HG03558 (cell line): ENCODE results near the gene C20orf96.
"Not testable (repeated sequence)": the region's sequence is repeated elsewhere in the genome, so short reads cannot be mapped to it uniquely, and the experiment has no call there.

ENCODE experiments used
- ATAC-seq: cut with Tn5 transposase; IDR thresholded peaks from one replicate; pipeline ENCODE4 v1.9.1; 2021; ENCODE audit warnings: moderate number of reproducible peaks; ENCODE audit not compliant: unreplicated experiment; ENCODE audit errors: extremely low read depth

C20orf96 gene

GRCh38 chr20:286508-286907 lies 4.0 kb downstream of the C20orf96 start:
- ATAC-seq = no peak

GRCh38 chr20:284172-284571 lies 6.4 kb downstream of the C20orf96 start:
- no peak for ATAC-seq

DNA sequence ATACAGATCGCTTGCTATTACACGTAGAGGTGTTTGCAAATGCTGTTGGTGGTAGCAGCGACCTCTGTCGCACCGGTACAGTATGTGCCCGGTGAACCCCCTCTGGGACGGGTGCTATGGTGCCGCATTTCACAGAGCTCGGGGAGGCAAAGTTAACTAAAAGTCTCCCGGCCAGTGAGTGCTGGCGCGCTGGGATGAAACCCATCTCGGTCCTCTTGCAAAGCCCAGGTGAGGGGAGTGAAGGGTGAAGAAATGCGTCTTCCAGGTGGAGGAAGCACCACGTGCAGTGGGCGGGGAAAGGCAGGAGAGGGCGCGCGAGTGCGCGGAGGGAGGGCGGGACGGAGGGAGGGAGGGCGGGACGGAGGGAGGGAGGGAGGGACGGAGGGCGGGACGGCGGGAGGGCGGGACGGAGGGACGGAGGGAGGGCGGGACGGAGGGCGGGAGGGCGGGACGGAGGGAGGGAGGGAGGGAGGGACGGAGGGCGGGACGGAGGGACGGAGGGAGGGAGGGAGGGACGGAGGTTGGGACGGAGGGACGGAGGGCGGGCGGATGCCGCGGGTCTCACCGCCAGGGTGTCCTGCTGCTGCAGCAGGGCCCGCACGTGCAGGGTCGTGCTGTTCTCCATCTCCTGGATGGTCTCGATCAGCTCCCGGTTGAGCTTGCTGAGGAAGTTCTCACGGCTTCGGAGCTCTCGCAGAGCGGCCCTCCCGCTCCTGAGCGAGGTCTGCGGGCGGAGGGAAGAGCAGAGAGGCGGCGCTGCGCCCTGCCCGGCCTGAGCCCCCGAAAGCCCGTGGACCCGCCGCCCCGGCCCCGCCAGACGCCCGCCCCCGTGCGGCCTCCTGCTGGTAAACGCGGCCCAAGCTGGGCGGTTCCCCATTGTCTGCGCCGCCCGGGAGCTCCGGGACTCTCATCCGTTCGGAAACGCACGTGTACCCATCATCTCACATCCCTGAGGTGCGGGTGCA lies 11.7 kb downstream of the C20orf96 start:
- no peak for ATAC-seq

DNA sequence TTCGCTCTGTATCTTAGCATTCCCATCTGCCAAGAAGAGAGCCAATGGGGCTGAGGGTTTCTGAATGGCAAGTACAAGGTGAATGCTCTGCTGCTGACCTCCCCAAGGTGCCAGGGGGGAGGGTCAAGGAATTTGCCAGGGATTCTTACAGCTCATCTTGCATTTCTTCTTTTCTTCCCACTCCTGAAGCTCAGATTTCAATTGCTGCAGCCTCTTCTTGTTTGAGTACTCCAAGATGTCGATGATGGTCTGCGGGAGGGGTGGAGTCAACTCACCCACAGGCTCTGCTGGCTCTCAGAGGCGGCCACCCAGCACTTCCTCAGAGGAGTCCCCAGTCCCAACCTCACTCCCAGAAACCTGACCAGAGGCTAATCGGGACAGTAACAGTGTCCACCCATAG lies 12.4 kb downstream of the C20orf96 start:
- ATAC-seq = no peak

DNA sequence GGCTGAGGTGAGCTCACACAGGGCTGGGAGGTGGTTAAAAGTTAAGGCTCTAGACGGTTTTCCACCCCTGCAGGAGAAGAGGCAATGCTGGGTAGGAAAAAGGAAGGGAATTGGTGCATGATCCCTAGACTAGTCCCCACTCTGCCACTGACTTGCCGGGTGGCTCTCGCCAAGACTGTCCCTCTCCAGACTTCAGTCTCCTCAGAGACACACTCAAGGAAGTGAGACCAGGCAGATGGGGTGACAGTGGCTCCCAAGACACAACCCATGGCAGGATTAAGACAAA lies 13.1 kb downstream of the C20orf96 start:
- no peak for ATAC-seq

- ATAC-seq = no peak
Measured at GRCh38 chr20:276620-277495, 13.7 kb downstream of the C20orf96 start.

DNA sequence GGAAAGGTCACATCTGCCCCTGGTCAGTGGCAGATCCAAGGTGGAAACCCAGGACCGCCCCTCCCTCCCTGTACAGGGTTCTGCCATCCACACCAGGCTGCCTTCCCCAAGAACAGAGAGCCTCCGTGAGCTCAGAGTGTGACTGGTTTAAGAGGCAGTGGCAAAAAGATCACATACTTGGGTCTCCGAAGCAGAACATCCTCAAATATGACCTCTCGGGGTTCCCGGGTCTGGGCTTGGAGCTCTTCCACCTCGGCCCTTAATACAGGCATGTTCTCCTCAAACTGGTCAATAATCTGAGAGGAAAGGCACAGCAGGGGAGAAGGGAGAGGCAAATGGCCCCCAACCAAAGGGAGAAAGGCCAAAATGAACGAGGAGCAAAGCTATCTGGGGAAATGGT lies 14.8 kb downstream of the C20orf96 start:
- no peak for ATAC-seq

DNA sequence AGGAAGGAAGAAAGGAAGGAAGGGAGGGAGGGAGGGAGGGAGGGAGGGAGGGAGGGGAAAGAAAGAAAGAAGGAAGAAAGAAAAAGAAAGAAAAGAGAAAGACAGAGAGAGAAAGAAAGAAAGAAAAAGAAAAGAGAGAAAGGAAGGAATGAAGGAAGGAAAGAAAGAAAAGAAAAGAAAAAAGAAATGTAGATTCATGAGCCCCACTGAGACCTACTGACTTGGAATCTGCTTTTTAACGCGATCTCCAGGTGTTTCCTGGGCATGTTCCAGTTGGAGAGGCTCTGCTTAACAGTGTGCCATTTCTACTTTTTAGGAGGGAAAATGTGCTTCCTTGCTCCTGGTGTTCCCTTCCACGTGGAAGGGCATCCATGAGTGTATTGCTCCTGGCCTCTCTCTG lies 16.7 kb downstream of the C20orf96 start:
- no peak for ATAC-seq

DNA sequence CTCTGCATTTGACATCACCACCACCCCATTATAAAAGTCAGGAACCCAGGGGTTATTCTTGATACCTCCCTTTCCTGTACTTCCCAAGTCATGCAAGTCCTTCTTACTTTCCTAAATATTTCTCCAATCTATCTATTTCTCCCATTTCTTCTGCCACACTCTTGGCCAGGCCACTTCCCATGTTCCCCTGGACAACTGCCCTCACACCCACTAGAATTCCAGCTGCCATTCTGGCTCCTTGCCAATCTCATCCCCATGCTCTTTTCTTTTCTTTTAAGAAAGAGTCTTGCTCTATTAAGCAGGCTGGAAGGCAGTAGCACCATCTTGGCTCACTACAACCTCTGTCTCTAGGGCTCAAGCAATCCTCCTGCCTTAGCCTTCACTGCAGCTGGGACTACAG lies 17.8 kb downstream of the C20orf96 start:
- no peak for ATAC-seq

GRCh38 chr20:271528-271927 lies 19.0 kb downstream of the C20orf96 start:
- ATAC-seq = no peak

DNA sequence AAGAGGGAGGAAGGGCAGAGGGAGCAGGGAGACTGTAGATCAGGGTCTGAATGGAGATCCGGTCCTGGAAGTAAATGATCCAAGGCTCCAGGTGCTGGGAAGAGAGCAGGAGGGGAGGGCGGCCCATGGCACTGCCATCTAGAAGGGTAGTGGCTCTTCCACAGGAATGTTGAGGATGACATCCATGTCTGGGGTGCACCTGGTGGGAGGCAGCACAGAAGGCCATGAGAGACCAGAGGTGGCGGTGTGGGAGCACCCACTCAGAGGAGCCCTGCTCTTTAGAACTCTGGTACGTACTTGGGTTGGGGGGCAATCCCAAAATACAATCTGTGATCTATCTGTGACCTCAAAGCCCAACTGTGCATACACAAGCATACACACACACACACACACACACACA lies 19.5 kb downstream of the C20orf96 start:
- no peak for ATAC-seq

- ATAC-seq = no peak
Measured at GRCh38 chr20:270517-270916, 20.0 kb downstream of the C20orf96 start.

DNA sequence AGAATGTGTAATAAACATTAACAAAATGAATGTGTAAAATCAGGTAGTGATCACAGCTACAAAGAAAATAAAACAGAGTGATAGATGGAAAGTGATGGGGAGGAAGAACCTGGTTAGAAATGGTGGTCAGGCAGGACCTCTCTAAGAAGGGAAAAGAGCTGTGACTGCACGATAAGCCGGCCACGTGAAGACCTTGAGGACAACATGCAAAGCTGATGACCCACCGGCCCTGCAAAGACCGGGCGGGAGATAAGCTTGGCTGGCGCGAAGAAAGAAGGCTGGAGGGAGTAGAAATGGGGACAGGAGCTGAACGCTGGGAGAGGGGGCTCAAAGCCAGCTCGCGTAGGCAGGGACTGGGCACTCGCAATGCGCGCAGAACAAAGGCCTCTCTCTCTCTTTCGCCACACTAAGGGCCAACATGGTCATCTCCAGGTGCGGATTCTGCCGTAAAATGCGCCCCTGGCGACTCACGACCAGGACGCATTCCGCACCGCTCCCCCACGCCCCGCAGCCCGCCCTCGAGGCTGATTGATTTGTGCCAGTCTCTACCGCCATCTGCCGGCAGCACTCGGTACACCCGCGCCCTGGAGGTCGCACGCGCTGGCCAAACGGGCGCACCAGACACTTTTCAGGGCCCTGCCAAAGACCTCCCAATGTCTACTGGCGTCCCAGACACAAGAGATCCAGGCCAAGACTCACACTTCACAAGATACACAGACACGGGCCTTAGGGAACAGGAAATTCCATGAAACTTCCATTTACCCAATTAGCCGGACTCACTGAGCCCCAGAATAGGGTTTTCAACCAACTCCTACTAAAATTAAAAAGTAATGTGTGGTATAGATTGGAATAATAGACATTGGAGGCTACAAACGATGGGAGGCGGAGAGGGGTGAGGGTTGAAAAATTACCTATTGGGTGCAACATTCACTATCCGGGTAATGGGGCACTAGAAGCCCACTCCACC lies 23.7 kb downstream of the C20orf96 start:
- peak; percentile 73 for ATAC-seq

DNA sequence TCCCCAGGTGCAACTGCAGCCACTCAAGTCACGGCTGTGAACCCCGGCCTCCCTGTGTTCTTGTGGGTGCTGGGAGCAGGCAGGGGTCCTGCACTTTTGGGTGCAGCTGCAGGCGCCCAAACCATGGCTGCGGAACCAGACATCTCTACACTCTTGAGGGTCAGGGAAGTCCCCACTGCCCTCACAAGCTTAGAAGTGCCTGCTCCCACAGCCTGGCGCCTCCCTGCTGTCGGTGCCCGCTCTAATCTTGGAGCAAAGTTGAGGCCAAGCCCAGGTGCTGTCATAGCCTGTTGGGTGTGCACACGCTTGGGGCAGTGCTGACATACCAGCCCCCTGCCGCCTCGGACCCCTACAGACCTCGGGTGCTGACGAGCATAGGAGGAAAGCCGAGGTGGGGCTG lies 26.8 kb downstream of the C20orf96 start:
- ATAC-seq = no peak

GRCh38 chr20:259981-260380 lies 30.6 kb downstream of the C20orf96 start:
- no peak for ATAC-seq

- ATAC-seq = no peak
Measured at GRCh38 chr20:258963-259362, 31.6 kb downstream of the C20orf96 start.

DNA sequence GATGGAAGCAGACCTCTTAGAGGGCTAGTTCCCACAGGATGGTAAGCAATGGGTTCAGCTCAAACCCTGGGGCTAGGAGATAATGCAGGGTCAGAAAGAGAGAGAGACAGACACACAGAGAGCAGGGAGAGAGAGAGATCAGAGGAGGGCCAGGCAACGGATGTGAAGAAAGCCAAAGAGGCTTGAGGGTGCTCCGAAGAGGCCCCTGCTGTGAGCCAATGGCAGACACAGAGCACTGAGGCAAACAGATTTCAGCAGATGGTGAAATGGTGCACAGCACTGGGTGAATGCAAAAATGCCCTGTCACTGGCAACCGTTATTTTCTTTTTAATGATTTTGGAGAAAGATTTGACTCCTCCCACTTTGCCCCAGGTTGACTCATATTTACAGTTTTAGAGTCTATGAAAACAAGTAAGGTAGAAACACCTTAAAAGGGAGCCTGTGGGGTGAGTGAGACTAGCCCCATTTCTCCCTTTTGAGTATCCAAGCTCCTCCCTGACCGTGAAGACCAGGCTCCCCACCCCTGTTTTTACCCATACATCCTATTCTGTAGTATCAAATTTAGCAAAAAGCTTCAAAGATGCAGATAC lies 32.2 kb downstream of the C20orf96 start:
- no peak for ATAC-seq

- ATAC-seq = no peak
Measured at GRCh38 chr20:257419-257818, 33.1 kb downstream of the C20orf96 start, which contains the start of gene DEFB132. TSS of gene DEFB132 (plus strand) at chr20:257724. CDS start at chr20:257779, 55 bp downstream.

DNA sequence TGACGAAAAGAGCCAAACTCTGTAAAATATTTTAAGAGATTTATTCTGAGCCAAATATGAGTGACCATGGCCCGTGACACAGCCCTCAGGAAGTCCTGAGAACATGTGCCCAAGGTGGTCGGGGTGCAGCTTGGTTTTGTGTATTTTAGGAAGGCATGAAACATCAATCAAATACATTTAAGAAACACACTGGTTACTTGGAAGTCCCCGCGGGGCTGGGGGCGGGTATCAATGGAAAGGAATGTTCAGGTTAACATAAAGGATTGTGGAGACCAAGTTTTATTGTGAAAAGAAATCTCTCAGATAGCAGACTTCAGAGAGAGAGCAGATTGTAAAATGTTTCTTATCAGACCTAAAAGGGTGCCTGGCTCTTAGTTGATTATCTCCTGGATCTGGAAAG lies 37.1 kb downstream of the C20orf96 start:
- not testable (repeated sequence) for ATAC-seq

GRCh38 chr20:252801-253200 lies 37.7 kb downstream of the C20orf96 start:
- ATAC-seq = no peak
